Measurements from ENCODE around the gene IRF2BP2.

The IRF2BP2 gene

DNA sequence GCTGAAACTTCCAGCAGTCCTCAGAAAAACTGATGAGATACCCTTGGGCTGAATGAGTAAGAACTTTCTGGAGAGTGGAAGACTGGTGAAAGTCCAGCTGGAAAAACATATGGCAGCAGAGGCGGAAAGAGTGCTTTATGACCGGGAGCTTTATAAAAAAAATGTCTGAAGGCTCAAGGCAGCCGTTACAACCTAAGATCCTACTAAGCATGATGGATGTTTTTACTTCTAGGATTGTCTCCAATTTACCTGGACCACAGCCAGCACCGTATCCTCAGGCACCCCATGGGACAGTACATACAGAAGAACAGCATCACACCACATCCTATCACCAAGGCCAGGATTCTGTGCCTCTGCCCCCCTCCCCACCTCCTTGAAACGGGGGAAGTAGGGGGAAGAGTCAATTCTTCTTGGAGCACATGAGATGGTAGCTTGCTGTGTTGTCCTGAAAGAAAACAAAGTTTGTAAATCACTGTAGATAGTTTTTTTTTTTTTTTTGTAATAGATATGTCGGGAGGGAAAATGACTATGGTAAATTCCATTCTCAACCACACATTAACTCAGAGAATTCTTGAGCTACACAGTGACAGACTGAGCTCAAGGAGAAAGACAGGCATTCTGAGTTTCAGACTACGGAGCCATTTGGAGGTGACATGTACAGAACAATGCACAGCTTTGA, 11.8 kb upstream of the IRF2BP2 start:
- no peaks in the 10 kb centered on the region for H3K36me3 ChIP-seq (ENCODE audit: control insufficient read depth in 1 of 2, insufficient read depth in 2 of 2, low read length in 2 of 2)
- H3K27me3 ChIP-seq (ENCODE audit: control insufficient read depth in 1 of 2, insufficient read depth in 2 of 2, low read length in 2 of 2): no peaks in the 10 kb centered on the region
- no peaks in the 10 kb centered on the region for H3K9me3 ChIP-seq (ENCODE audit: control insufficient read depth in 1 of 2, low read length in 2 of 2)
- no peak overlapping the region for H3K9ac ChIP-seq (ENCODE audit: low read depth in 1 of 2, low read length in 2 of 2)
- no peak overlapping the region for H3K4me3 ChIP-seq (ENCODE audit: low read depth in 1 of 2, low read length in 2 of 2)
- H3K4me1 ChIP-seq (ENCODE audit: control insufficient read depth in 1 of 2, insufficient read depth in 2 of 2, low read length in 2 of 2): peaks cover 45 to 54% of the 10 kb centered on the region in 2 donors
- H3K27ac ChIP-seq (ENCODE audit: low read depth, low read length): no peak overlapping the region

- Histone ChIP-seq H3K27me3 (ENCODE audit: control insufficient read depth in 1 of 2, insufficient read depth in 2 of 2, low read length in 2 of 2) (no peaks in the 10 kb centered on the region), H3K36me3 (ENCODE audit: control insufficient read depth in 1 of 2, insufficient read depth in 2 of 2, low read length in 2 of 2) (no peaks in the 10 kb centered on the region), H3K4me1 (ENCODE audit: control insufficient read depth in 1 of 2, insufficient read depth in 2 of 2, low read length in 2 of 2) (peaks cover 52 to 61% of the 10 kb centered on the region in 2 donors), H3K9ac (ENCODE audit: low read depth in 1 of 2, low read length in 2 of 2) (no peak overlapping the region), H3K9me3 (ENCODE audit: control insufficient read depth in 1 of 2, low read length in 2 of 2) (no peaks in the 10 kb centered on the region), H3K4me3 (ENCODE audit: low read depth in 1 of 2, low read length in 2 of 2) (no peak overlapping the region), H3K27ac (ENCODE audit: low read depth, low read length) (no peak overlapping the region)
Measured at GRCh38 chr1:234621127-234621468, 11.1 kb upstream of the IRF2BP2 start.

- H3K36me3 ChIP-seq (ENCODE audit: control insufficient read depth in 1 of 2, insufficient read depth in 2 of 2, low read length in 2 of 2): no peaks in the 10 kb centered on the region
- no peaks in the 10 kb centered on the region for H3K27me3 ChIP-seq (ENCODE audit: control insufficient read depth in 1 of 2, insufficient read depth in 2 of 2, low read length in 2 of 2)
- no peaks in the 10 kb centered on the region for H3K9me3 ChIP-seq (ENCODE audit: control insufficient read depth in 1 of 2, low read length in 2 of 2)
- H3K4me1 ChIP-seq (ENCODE audit: control insufficient read depth in 1 of 2, insufficient read depth in 2 of 2, low read length in 2 of 2): peaks cover 52 to 61% of the 10 kb centered on the region in 2 donors
- peak overlapping the region in 1 of 2 donors; percentile 27 for H3K4me3 ChIP-seq (ENCODE audit: low read depth in 1 of 2, low read length in 2 of 2)
- H3K9ac ChIP-seq (ENCODE audit: low read depth in 1 of 2, low read length in 2 of 2): peak overlapping the region; percentile 22 to 44
- peak overlapping the region; percentile 62 for H3K27ac ChIP-seq (ENCODE audit: low read depth, low read length)
Measured at GRCh38 chr1:234620272-234621126, 10.5 kb upstream of the IRF2BP2 start.

DNA sequence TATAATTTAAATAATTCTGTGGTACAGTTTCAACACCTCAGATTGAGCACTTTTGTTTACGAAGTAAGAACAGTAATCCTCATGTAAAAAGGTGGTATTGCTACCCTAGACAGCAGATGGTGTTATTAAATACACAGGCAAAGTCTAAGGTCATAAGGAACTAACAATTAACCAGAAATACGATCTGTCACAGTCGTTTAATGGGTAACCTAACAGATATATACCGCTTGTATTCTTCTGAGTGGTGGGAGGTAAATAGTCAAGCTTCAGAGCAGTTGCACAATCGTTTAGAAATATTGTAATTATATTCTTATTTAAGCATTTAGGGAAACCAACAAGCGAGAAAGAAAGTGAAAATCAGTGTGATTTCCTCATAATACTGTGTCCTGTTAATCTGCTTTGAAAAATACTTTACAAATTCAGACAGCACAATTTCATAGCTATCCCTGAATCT, 9.8 kb upstream of the IRF2BP2 start:
- peak overlapping the region in 1 of 2 donors; percentile 27 for H3K4me3 ChIP-seq (ENCODE audit: low read depth in 1 of 2, low read length in 2 of 2)
- peak overlapping the region; percentile 62 for H3K27ac ChIP-seq (ENCODE audit: low read depth, low read length)
- peak overlapping the region; percentile 22 to 44 for H3K9ac ChIP-seq (ENCODE audit: low read depth in 1 of 2, low read length in 2 of 2)
- H3K36me3 ChIP-seq (ENCODE audit: control insufficient read depth in 1 of 2, insufficient read depth in 2 of 2, low read length in 2 of 2): no peaks in the 10 kb centered on the region
- H3K4me1 ChIP-seq (ENCODE audit: control insufficient read depth in 1 of 2, insufficient read depth in 2 of 2, low read length in 2 of 2): peaks cover 50 to 61% of the 10 kb centered on the region in 2 donors
- H3K27me3 ChIP-seq (ENCODE audit: control insufficient read depth in 1 of 2, insufficient read depth in 2 of 2, low read length in 2 of 2): no peaks in the 10 kb centered on the region
- H3K9me3 ChIP-seq (ENCODE audit: control insufficient read depth in 1 of 2, low read length in 2 of 2): no peaks in the 10 kb centered on the region

DNA sequence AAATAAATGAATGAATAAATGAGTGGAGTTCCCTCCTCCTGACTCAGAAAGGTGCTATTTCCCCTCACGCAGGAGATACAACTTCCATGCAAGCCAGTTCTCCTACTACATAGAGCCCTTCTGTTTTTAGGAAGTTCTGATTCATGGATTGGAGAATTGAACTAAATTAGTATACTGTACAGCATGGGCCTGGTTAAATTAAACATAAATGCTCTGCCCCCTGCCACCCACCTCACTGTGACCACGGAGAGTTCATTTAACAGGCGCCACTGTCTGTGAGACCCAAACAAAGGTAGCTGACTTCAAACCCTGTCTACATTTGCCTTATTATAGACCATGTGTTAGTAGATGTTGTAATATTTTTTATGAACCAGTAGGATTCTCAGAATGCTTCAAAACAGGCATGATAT, 9.1 kb upstream of the IRF2BP2 start:
- Histone ChIP-seq H3K9ac (ENCODE audit: low read depth in 1 of 2, low read length in 2 of 2) (peak overlapping the region in 1 of 2 donors; percentile 40), H3K4me3 (ENCODE audit: low read depth in 1 of 2, low read length in 2 of 2) (no peak overlapping the region), H3K4me1 (ENCODE audit: control insufficient read depth in 1 of 2, insufficient read depth in 2 of 2, low read length in 2 of 2) (peaks cover 45 to 58% of the 10 kb centered on the region in 2 donors), H3K27me3 (ENCODE audit: control insufficient read depth in 1 of 2, insufficient read depth in 2 of 2, low read length in 2 of 2) (no peaks in the 10 kb centered on the region), H3K9me3 (ENCODE audit: control insufficient read depth in 1 of 2, low read length in 2 of 2) (no peaks in the 10 kb centered on the region), H3K36me3 (ENCODE audit: control insufficient read depth in 1 of 2, insufficient read depth in 2 of 2, low read length in 2 of 2) (no peaks in the 10 kb centered on the region), H3K27ac (ENCODE audit: low read depth, low read length) (no peak overlapping the region)

- H3K36me3 ChIP-seq (ENCODE audit: control insufficient read depth in 1 of 2, insufficient read depth in 2 of 2, low read length in 2 of 2): no peaks in the 10 kb centered on the region
- H3K4me3 ChIP-seq (ENCODE audit: low read depth in 1 of 2, low read length in 2 of 2): no peak overlapping the region
- no peak overlapping the region for H3K27ac ChIP-seq (ENCODE audit: low read depth, low read length)
- no peaks in the 10 kb centered on the region for H3K9me3 ChIP-seq (ENCODE audit: control insufficient read depth in 1 of 2, low read length in 2 of 2)
- peak overlapping the region in 1 of 2 donors; percentile 40 for H3K9ac ChIP-seq (ENCODE audit: low read depth in 1 of 2, low read length in 2 of 2)
- peaks cover 45 to 58% of the 10 kb centered on the region in 2 donors for H3K4me1 ChIP-seq (ENCODE audit: control insufficient read depth in 1 of 2, insufficient read depth in 2 of 2, low read length in 2 of 2)
- H3K27me3 ChIP-seq (ENCODE audit: control insufficient read depth in 1 of 2, insufficient read depth in 2 of 2, low read length in 2 of 2): no peaks in the 10 kb centered on the region
Measured at GRCh38 chr1:234618737-234619049, 8.7 kb upstream of the IRF2BP2 start.

- no peak overlapping the region for H3K9ac ChIP-seq (ENCODE audit: low read depth in 1 of 2, low read length in 2 of 2)
- peaks cover 50 to 58% of the 10 kb centered on the region in 2 donors for H3K4me1 ChIP-seq (ENCODE audit: control insufficient read depth in 1 of 2, insufficient read depth in 2 of 2, low read length in 2 of 2)
- H3K27me3 ChIP-seq (ENCODE audit: control insufficient read depth in 1 of 2, insufficient read depth in 2 of 2, low read length in 2 of 2): no peaks in the 10 kb centered on the region
- H3K9me3 ChIP-seq (ENCODE audit: control insufficient read depth in 1 of 2, low read length in 2 of 2): no peaks in the 10 kb centered on the region
- H3K27ac ChIP-seq (ENCODE audit: low read depth, low read length): no peak overlapping the region
- H3K4me3 ChIP-seq (ENCODE audit: low read depth in 1 of 2, low read length in 2 of 2): no peak overlapping the region
- H3K36me3 ChIP-seq (ENCODE audit: control insufficient read depth in 1 of 2, insufficient read depth in 2 of 2, low read length in 2 of 2): no peaks in the 10 kb centered on the region
Measured at GRCh38 chr1:234617986-234618736, 8.2 kb upstream of the IRF2BP2 start.

GRCh38 chr1:234617131-234617985, 7.4 kb upstream of the IRF2BP2 start:
- no peak overlapping the region for H3K4me3 ChIP-seq (ENCODE audit: low read depth in 1 of 2, low read length in 2 of 2)
- H3K9ac ChIP-seq (ENCODE audit: low read depth in 1 of 2, low read length in 2 of 2): no peak overlapping the region
- no peaks in the 10 kb centered on the region for H3K9me3 ChIP-seq (ENCODE audit: control insufficient read depth in 1 of 2, low read length in 2 of 2)
- peaks cover 55 to 61% of the 10 kb centered on the region in 2 donors for H3K4me1 ChIP-seq (ENCODE audit: control insufficient read depth in 1 of 2, insufficient read depth in 2 of 2, low read length in 2 of 2)
- H3K27ac ChIP-seq (ENCODE audit: low read depth, low read length): no peak overlapping the region
- H3K36me3 ChIP-seq (ENCODE audit: control insufficient read depth in 1 of 2, insufficient read depth in 2 of 2, low read length in 2 of 2): no peaks in the 10 kb centered on the region
- H3K27me3 ChIP-seq (ENCODE audit: control insufficient read depth in 1 of 2, insufficient read depth in 2 of 2, low read length in 2 of 2): no peaks in the 10 kb centered on the region

DNA sequence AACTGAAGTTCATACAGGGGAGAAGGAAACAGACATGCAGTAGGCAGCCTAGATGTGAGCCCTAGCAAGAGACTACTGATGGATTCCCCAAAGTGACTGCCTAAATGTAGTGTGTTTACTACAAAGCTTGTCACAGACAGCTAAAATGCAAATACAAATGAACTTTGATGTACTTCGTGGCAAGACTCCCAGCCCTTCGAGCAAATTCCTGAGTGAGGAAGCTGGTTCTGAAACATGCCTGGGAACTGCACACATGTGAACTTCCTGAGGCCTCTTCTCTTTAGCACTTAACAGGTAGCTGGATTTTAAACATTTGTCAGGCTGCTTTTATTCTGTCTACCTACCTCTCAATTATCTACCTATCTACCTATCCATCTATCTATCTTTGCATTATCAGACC, 6.7 kb upstream of the IRF2BP2 start:
- Histone ChIP-seq H3K9me3 (ENCODE audit: control insufficient read depth in 1 of 2, low read length in 2 of 2) (no peaks in the 10 kb centered on the region), H3K27me3 (ENCODE audit: control insufficient read depth in 1 of 2, insufficient read depth in 2 of 2, low read length in 2 of 2) (no peaks in the 10 kb centered on the region), H3K36me3 (ENCODE audit: control insufficient read depth in 1 of 2, insufficient read depth in 2 of 2, low read length in 2 of 2) (no peaks in the 10 kb centered on the region), H3K4me3 (ENCODE audit: low read depth in 1 of 2, low read length in 2 of 2) (no peak overlapping the region), H3K4me1 (ENCODE audit: control insufficient read depth in 1 of 2, insufficient read depth in 2 of 2, low read length in 2 of 2) (peaks cover 58 to 61% of the 10 kb centered on the region in 2 donors), H3K27ac (ENCODE audit: low read depth, low read length) (no peak overlapping the region), H3K9ac (ENCODE audit: low read depth in 1 of 2, low read length in 2 of 2) (no peak overlapping the region)
